ENCODE results near the gene KRT25.
"Not testable (repeated sequence)": the region's sequence is repeated elsewhere in the genome, so short reads cannot be mapped to it uniquely, and the experiment has no call there.

KRT25 gene

GRCh38 chr17:40751065-40751464, 4.1 kb downstream of the KRT25 start:
- H3K4me1 ChIP-seq (ENCODE audit: control insufficient read depth, low read depth, low read length): no peaks in the 10 kb centered on the region
- no peaks in the 10 kb centered on the region for H3K36me3 ChIP-seq (ENCODE audit: control insufficient read depth, low read depth, low read length)
- H3K27ac ChIP-seq (ENCODE audit: low read length): no peak overlapping the region
- H3K4me3 ChIP-seq (ENCODE audit: low read length): no peak overlapping the region
- no peaks in the 10 kb centered on the region for H3K27me3 ChIP-seq (ENCODE audit: control insufficient read depth, insufficient read depth, low read length)
- H3K9ac ChIP-seq (ENCODE audit: low read length): no peak overlapping the region
- H3K9me3 ChIP-seq (ENCODE audit: control insufficient read depth, low read depth, low read length): no peaks in the 10 kb centered on the region

GRCh38 chr17:40750391-40750790, 4.7 kb downstream of the KRT25 start:
- Histone ChIP-seq H3K27me3 (ENCODE audit: control insufficient read depth, insufficient read depth, low read length) (no peaks in the 10 kb centered on the region), H3K4me1 (ENCODE audit: control insufficient read depth, low read depth, low read length) (no peaks in the 10 kb centered on the region), H3K36me3 (ENCODE audit: control insufficient read depth, low read depth, low read length) (no peaks in the 10 kb centered on the region), H3K27ac (ENCODE audit: low read length) (no peak overlapping the region), H3K9ac (ENCODE audit: low read length) (no peak overlapping the region), H3K9me3 (ENCODE audit: control insufficient read depth, low read depth, low read length) (no peaks in the 10 kb centered on the region), H3K4me3 (ENCODE audit: low read length) (no peak overlapping the region)

- not testable (repeated sequence) for H3K36me3 ChIP-seq (ENCODE audit: control insufficient read depth, low read depth, low read length); H3K4me3 ChIP-seq (ENCODE audit: low read length)
These were observed 6.5 kb downstream of the KRT25 start for GRCh38 chr17:40748666-40749065.

GRCh38 chr17:40738553-40738952, 16.6 kb downstream of the KRT25 start:
- Histone ChIP-seq H3K36me3 (ENCODE audit: control insufficient read depth, low read depth, low read length) (no peaks in the 10 kb centered on the region), H3K27me3 (ENCODE audit: control insufficient read depth, insufficient read depth, low read length) (no peaks in the 10 kb centered on the region), H3K4me3 (ENCODE audit: low read length) (no peak overlapping the region), H3K27ac (ENCODE audit: low read length) (no peak overlapping the region), H3K9me3 (ENCODE audit: control insufficient read depth, low read depth, low read length) (no peaks in the 10 kb centered on the region), H3K4me1 (ENCODE audit: control insufficient read depth, low read depth, low read length) (no peaks in the 10 kb centered on the region), H3K9ac (ENCODE audit: low read length) (no peak overlapping the region)

More at GRCh38 chr17:40748666-40749065, 6.5 kb downstream of the KRT25 start:
- not testable (repeated sequence) for H3K27me3 ChIP-seq (ENCODE audit: control insufficient read depth, insufficient read depth, low read length); H3K27ac ChIP-seq (ENCODE audit: low read length); H3K4me1 ChIP-seq (ENCODE audit: control insufficient read depth, low read depth, low read length); H3K9ac ChIP-seq (ENCODE audit: low read length); H3K9me3 ChIP-seq (ENCODE audit: control insufficient read depth, low read depth, low read length)

GRCh38 chr17:40735016-40735415, 20.1 kb downstream of the KRT25 start:
- Histone ChIP-seq H3K9ac (ENCODE audit: low read length) (no peak overlapping the region), H3K36me3 (ENCODE audit: control insufficient read depth, low read depth, low read length) (no peaks in the 10 kb centered on the region), H3K27ac (ENCODE audit: low read length) (no peak overlapping the region)

GRCh38 chr17:40734018-40734417, 21.1 kb downstream of the KRT25 start:
- Histone ChIP-seq H3K27ac (ENCODE audit: low read length) (no peak overlapping the region), H3K27me3 (ENCODE audit: control insufficient read depth, insufficient read depth, low read length) (no peaks in the 10 kb centered on the region), H3K9ac (ENCODE audit: low read length) (no peak overlapping the region), H3K36me3 (ENCODE audit: control insufficient read depth, low read depth, low read length) (no peaks in the 10 kb centered on the region), H3K9me3 (ENCODE audit: control insufficient read depth, low read depth, low read length) (no peaks in the 10 kb centered on the region), H3K4me1 (ENCODE audit: control insufficient read depth, low read depth, low read length) (no peaks in the 10 kb centered on the region), H3K4me3 (ENCODE audit: low read length) (no peak overlapping the region)

More at GRCh38 chr17:40735016-40735415, 20.1 kb downstream of the KRT25 start:
- no peaks in the 10 kb centered on the region for H3K27me3 ChIP-seq (ENCODE audit: control insufficient read depth, insufficient read depth, low read length)
- no peak overlapping the region for H3K4me3 ChIP-seq (ENCODE audit: low read length)
- H3K9me3 ChIP-seq (ENCODE audit: control insufficient read depth, low read depth, low read length): no peaks in the 10 kb centered on the region
- H3K4me1 ChIP-seq (ENCODE audit: control insufficient read depth, low read depth, low read length): no peaks in the 10 kb centered on the region

GRCh38 chr17:40730970-40731369, 24.2 kb downstream of the KRT25 start:
- Histone ChIP-seq H3K36me3 (ENCODE audit: control insufficient read depth, low read depth, low read length) (no peaks in the 10 kb centered on the region), H3K4me1 (ENCODE audit: control insufficient read depth, low read depth, low read length) (no peaks in the 10 kb centered on the region), H3K4me3 (ENCODE audit: low read length) (no peak overlapping the region), H3K9ac (ENCODE audit: low read length) (no peak overlapping the region), H3K9me3 (ENCODE audit: control insufficient read depth, low read depth, low read length) (no peaks in the 10 kb centered on the region), H3K27ac (ENCODE audit: low read length) (no peak overlapping the region), H3K27me3 (ENCODE audit: control insufficient read depth, insufficient read depth, low read length) (no peaks in the 10 kb centered on the region)

GRCh38 chr17:40727447-40728231, 27.5 kb downstream of the KRT25 start:
- Histone ChIP-seq H3K9ac (ENCODE audit: low read length) (no peak overlapping the region), H3K36me3 (ENCODE audit: control insufficient read depth, low read depth, low read length) (no peaks in the 10 kb centered on the region), H3K27ac (ENCODE audit: low read length) (no peak overlapping the region), H3K4me3 (ENCODE audit: low read length) (no peak overlapping the region), H3K9me3 (ENCODE audit: control insufficient read depth, low read depth, low read length) (no peaks in the 10 kb centered on the region), H3K27me3 (ENCODE audit: control insufficient read depth, insufficient read depth, low read length) (no peaks in the 10 kb centered on the region), H3K4me1 (ENCODE audit: control insufficient read depth, low read depth, low read length) (no peaks in the 10 kb centered on the region)

GRCh38 chr17:40726919-40727318, 28.2 kb downstream of the KRT25 start:
- no peaks in the 10 kb centered on the region for H3K36me3 ChIP-seq (ENCODE audit: control insufficient read depth, low read depth, low read length)
- H3K4me1 ChIP-seq (ENCODE audit: control insufficient read depth, low read depth, low read length): no peaks in the 10 kb centered on the region
- no peaks in the 10 kb centered on the region for H3K27me3 ChIP-seq (ENCODE audit: control insufficient read depth, insufficient read depth, low read length)
- H3K9me3 ChIP-seq (ENCODE audit: control insufficient read depth, low read depth, low read length): no peaks in the 10 kb centered on the region
- H3K4me3 ChIP-seq (ENCODE audit: low read length): no peak overlapping the region
- H3K9ac ChIP-seq (ENCODE audit: low read length): no peak overlapping the region
- H3K27ac ChIP-seq (ENCODE audit: low read length): no peak overlapping the region

- Histone ChIP-seq H3K9me3 (ENCODE audit: control insufficient read depth, low read depth, low read length) (no peaks in the 10 kb centered on the region), H3K9ac (ENCODE audit: low read length) (no peak overlapping the region), H3K4me3 (ENCODE audit: low read length) (no peak overlapping the region), H3K4me1 (ENCODE audit: control insufficient read depth, low read depth, low read length) (no peaks in the 10 kb centered on the region), H3K27ac (ENCODE audit: low read length) (no peak overlapping the region), H3K36me3 (ENCODE audit: control insufficient read depth, low read depth, low read length) (no peaks in the 10 kb centered on the region), H3K27me3 (ENCODE audit: control insufficient read depth, insufficient read depth, low read length) (no peaks in the 10 kb centered on the region)
These were observed 30.5 kb downstream of the KRT25 start for GRCh38 chr17:40724656-40725055.

- Histone ChIP-seq H3K9ac (ENCODE audit: low read length) (no peak overlapping the region), H3K4me3 (ENCODE audit: low read length) (no peak overlapping the region), H3K27ac (ENCODE audit: low read length) (no peak overlapping the region), H3K36me3 (ENCODE audit: control insufficient read depth, low read depth, low read length) (no peaks in the 10 kb centered on the region), H3K27me3 (ENCODE audit: control insufficient read depth, insufficient read depth, low read length) (no peaks in the 10 kb centered on the region), H3K9me3 (ENCODE audit: control insufficient read depth, low read depth, low read length) (no peaks in the 10 kb centered on the region), H3K4me1 (ENCODE audit: control insufficient read depth, low read depth, low read length) (no peaks in the 10 kb centered on the region)
These were observed 32.9 kb downstream of the KRT25 start for GRCh38 chr17:40722241-40722640.

- Histone ChIP-seq H3K36me3 (ENCODE audit: control insufficient read depth, low read depth, low read length) (no peaks in the 10 kb centered on the region), H3K27me3 (ENCODE audit: control insufficient read depth, insufficient read depth, low read length) (no peaks in the 10 kb centered on the region), H3K9me3 (ENCODE audit: control insufficient read depth, low read depth, low read length) (no peaks in the 10 kb centered on the region), H3K4me1 (ENCODE audit: control insufficient read depth, low read depth, low read length) (no peaks in the 10 kb centered on the region), H3K9ac (ENCODE audit: low read length) (no peak overlapping the region), H3K4me3 (ENCODE audit: low read length) (no peak overlapping the region), H3K27ac (ENCODE audit: low read length) (no peak overlapping the region)
These were observed 34.2 kb downstream of the KRT25 start for GRCh38 chr17:40720899-40721298.

Data from iPS-18a (cell line).